ENCODE results near the gene MAGEB1.

GRCh38 chrX:30280428-30280827 lies 33.5 kb downstream of the MAGEB1 start:
- TF ChIP-seq, protein P1, sequence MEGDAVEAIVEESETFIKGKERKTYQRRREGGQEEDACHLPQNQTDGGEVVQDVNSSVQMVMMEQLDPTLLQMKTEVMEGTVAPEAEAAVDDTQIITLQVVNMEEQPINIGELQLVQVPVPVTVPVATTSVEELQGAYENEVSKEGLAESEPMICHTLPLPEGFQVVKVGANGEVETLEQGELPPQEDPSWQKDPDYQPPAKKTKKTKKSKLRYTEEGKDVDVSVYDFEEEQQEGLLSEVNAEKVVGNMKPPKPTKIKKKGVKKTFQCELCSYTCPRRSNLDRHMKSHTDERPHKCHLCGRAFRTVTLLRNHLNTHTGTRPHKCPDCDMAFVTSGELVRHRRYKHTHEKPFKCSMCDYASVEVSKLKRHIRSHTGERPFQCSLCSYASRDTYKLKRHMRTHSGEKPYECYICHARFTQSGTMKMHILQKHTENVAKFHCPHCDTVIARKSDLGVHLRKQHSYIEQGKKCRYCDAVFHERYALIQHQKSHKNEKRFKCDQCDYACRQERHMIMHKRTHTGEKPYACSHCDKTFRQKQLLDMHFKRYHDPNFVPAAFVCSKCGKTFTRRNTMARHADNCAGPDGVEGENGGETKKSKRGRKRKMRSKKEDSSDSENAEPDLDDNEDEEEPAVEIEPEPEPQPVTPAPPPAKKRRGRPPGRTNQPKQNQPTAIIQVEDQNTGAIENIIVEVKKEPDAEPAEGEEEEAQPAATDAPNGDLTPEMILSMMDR (IDR thresholded peaks at IDR 0.05; ENCODE audit: low read depth, low read length, poor library complexity, severe bottlenecking) = no peak
- TF ChIP-seq EZH2phosphoT487 (IDR thresholded peaks at IDR 0.05; ENCODE audit: borderline replicate concordance, low read length) = no peak
